Cardiac muscle cell (in vitro differentiated cells and primary cell): ENCODE measurements around the gene NOTCH4. TPM values are rescaled to one million over a fixed set of nuclear protein-coding genes. Genes with fewer than 3 reads are reported as not detected.
A peak's percentile ranks its signal among the peaks of the same experiment; 100 is the strongest.
"Not testable (repeated sequence)": the region's sequence is repeated elsewhere in the genome, so short reads cannot be mapped to it uniquely, and the experiment has no call there.

Experiments used
- DNase-seq, 2 donors: peaks; one replicate each; pipeline versions ENCODE4 v3.0.0 to v3.0.0-alpha.2; 2010 to 2017; ENCODE audit warnings: low read depth in 1 of 2, low spot score in 1 of 2
- H3K27ac ChIP-seq: fragments of 200-600 bp; sonication (generic); 2 replicates; pipeline ENCODE4 v1.5.1; 2016
- H3K27me3 ChIP-seq: fragments of 200-600 bp; sonication (generic); 2 replicates; pipeline ENCODE4 v1.6.0; 2016; ENCODE audit warnings: control low read depth
- H3K36me3 ChIP-seq: fragments of 200-600 bp; sonication (generic); 2 replicates; pipeline ENCODE4 v1.5.1; 2016; ENCODE audit warnings: control low read depth
- H3K4me1 ChIP-seq: fragments of 200-600 bp; sonication (generic); 2 replicates; pipeline ENCODE4 v1.8.1; 2017; ENCODE audit warnings: low read depth, mild to moderate bottlenecking, mixed run types
- H3K4me3 ChIP-seq: fragments of 200-600 bp; sonication (generic); 2 replicates; pipeline ENCODE4 v1.5.1; 2016; ENCODE audit warnings: mild to moderate bottlenecking
- H3K9me3 ChIP-seq: fragments of 200-600 bp; sonication (generic); 2 replicates; pipeline ENCODE4 v1.5.1; 2017; ENCODE audit warnings: low read depth, mild to moderate bottlenecking, control low read depth
- polyA plus RNA-seq: library from polyadenylated mRNA; unstranded; fragments of >200 nt; fragmentation: Nextera tagmentation; extraction: Ambion mirVana; gene quantifications from 2 replicates; pipeline ENCODE4 v1.2.1, GENCODE V29; 2016
- total RNA-seq: library from RNA; depleted of rRNA; stranded (reverse); fragments of >200 nt; gene quantifications from 2 replicates; pipeline ENCODE4 v1.2.3, GENCODE V29; 2016
- TF ChIP-seq, protein P1 (sequence below): IDR thresholded peaks from 2 replicates; pipeline ENCODE4 v1.5.1; 2012; ENCODE audit warnings: low read depth, mild to moderate bottlenecking, low read length

The NOTCH4 gene
- total and polyA plus RNA-seq, 2 experiments from 2014 or later: 3.2 to 5.0 TPM

DNA sequence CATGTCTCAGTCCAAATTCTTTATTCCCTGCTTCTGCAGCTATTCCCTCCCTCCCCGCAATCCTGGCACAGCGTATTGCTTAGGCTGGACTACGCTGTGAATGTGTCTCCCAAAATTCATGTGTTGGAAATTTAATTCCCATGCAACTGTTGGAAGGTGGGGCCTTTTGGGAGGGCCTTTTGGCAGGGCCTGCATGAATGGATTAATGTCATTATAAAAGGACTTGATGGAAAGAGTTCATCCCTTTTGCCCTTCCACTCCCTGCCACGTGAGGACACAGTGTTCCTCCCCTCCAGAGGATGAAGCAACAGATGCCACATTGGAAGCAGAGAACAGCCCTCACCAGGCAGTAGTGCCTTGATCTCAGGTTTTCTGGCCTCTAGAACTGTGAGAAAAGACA is 20.4 kb upstream of the NOTCH4 start:
- Histone ChIP-seq H3K4me1 (no peaks in the 10 kb centered on the region), H3K4me3 (no peak overlapping the region), H3K36me3 (no peaks in the 10 kb centered on the region), H3K27me3 (no peaks in the 10 kb centered on the region), H3K9me3 (no peaks in the 10 kb centered on the region), H3K27ac (no peak overlapping the region)
- peak in 1 of 2 donors; percentile 44 for DNase-seq
- TF ChIP-seq, protein P1, sequence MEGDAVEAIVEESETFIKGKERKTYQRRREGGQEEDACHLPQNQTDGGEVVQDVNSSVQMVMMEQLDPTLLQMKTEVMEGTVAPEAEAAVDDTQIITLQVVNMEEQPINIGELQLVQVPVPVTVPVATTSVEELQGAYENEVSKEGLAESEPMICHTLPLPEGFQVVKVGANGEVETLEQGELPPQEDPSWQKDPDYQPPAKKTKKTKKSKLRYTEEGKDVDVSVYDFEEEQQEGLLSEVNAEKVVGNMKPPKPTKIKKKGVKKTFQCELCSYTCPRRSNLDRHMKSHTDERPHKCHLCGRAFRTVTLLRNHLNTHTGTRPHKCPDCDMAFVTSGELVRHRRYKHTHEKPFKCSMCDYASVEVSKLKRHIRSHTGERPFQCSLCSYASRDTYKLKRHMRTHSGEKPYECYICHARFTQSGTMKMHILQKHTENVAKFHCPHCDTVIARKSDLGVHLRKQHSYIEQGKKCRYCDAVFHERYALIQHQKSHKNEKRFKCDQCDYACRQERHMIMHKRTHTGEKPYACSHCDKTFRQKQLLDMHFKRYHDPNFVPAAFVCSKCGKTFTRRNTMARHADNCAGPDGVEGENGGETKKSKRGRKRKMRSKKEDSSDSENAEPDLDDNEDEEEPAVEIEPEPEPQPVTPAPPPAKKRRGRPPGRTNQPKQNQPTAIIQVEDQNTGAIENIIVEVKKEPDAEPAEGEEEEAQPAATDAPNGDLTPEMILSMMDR: no peak

DNA sequence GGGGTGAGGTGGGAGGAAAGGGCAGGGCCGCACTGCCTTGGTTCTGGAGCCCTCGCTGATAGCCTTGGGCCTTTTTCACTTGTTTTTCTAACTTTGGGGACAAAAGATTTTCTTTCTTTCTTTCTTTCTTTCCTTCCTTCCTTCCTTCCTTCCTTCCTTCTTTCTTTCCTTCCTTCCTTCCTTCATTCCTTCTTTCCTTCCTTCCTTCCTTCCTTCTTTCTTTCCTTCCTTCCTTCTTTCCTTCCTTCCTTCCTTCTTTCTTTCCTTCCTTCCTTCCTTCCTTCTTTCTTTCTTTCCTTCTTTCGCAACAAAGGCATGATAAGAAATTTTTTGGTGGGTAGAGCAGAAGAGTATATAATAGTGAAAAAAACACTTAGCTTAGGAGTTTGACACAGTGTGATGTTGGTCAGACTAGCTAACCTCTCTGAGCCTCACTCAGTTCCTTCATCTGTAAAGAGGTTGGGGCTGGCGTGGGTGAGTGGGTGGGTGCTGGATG is 18.5 kb upstream of the NOTCH4 start:
- H3K4me1 ChIP-seq, H3K4me3 ChIP-seq: not testable (repeated sequence)

DNA sequence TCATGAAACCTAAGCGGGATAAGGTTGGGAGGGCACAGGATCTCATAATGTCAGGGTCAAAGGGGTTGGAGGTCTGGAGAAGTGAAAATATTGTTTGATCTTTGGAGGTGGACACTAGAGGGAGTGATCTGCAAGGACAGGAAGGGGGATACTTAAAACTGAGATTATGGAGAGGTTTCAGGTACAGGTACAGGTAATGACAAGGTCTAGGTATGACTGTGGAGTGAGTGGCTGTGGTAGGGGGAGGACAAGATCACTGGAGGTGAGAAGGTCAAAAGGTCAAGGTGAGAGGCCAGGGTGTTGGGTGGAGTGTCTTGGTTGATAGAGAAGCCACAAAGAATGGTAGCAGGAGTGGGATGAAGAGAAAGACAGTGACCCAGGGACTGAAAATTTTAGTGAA is 16.8 kb upstream of the NOTCH4 start:
- H3K36me3 ChIP-seq: no peaks in the 10 kb centered on the region
- no peaks in the 10 kb centered on the region for H3K9me3 ChIP-seq
- no peak overlapping the region for H3K4me3 ChIP-seq
- no peak for DNase-seq
- no peaks in the 10 kb centered on the region for H3K27me3 ChIP-seq
- H3K27ac ChIP-seq: no peak overlapping the region
- H3K4me1 ChIP-seq: no peaks in the 10 kb centered on the region
- TF ChIP-seq, protein P1: no peak

More for the DNA sequence above, 18.5 kb upstream of the NOTCH4 start:
- not testable (repeated sequence) for H3K27me3 ChIP-seq, H3K27ac ChIP-seq, H3K9me3 ChIP-seq, H3K36me3 ChIP-seq, DNase-seq

DNA sequence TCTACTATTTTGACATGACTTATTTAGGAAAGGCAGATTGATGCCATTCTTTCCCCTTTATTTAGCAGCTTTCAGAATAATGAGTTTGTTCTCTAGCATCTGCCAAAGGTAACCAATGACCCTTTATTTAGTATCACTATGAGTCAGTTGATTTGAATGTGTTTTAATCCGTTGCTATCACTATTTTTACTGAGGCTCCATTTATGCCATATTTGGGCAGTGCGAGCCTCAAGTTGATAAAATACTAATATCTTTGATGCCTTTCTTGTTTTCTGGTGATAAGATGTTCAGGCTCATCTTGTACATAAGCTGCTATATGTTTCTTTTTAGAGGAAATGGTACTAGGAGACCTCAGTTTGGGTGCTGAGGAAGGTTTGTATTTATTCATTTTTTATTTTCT is 15.6 kb upstream of the NOTCH4 start:
- Histone ChIP-seq H3K4me1 (no peaks in the 10 kb centered on the region), H3K27me3 (no peaks in the 10 kb centered on the region), H3K4me3 (no peak overlapping the region), H3K9me3 (no peaks in the 10 kb centered on the region), H3K27ac (no peak overlapping the region), H3K36me3 (no peaks in the 10 kb centered on the region)
- DNase-seq: no peak
- TF ChIP-seq, protein P1: no peak

DNA sequence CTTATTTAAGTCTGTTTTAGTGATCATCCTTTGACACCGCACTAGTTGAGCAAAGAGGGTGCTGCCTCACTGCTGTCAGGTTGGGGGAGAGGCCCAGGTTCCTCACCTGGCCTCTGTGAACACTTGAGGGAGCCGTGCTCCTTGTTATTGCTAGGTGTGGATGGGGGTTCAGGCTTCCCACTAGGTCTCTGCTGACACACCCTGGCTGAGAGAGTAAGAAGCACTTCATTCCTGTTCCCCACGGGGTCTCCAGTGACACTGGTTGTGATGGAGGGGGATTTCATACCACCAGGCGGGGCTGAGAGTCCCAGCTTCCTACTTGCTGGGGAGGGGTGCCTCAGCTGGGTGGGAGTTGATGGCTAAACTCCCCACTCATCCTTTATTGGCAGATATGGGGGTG is 11.1 kb upstream of the NOTCH4 start:
- TF ChIP-seq, protein P1: no peak
- H3K27ac ChIP-seq: no peak overlapping the region
- H3K36me3 ChIP-seq: no peaks in the 10 kb centered on the region
- H3K4me1 ChIP-seq: no peaks in the 10 kb centered on the region
- no peaks in the 10 kb centered on the region for H3K27me3 ChIP-seq
- peak in 1 of 2 donors; percentile 3 for DNase-seq
- no peak overlapping the region for H3K4me3 ChIP-seq
- no peaks in the 10 kb centered on the region for H3K9me3 ChIP-seq

DNA sequence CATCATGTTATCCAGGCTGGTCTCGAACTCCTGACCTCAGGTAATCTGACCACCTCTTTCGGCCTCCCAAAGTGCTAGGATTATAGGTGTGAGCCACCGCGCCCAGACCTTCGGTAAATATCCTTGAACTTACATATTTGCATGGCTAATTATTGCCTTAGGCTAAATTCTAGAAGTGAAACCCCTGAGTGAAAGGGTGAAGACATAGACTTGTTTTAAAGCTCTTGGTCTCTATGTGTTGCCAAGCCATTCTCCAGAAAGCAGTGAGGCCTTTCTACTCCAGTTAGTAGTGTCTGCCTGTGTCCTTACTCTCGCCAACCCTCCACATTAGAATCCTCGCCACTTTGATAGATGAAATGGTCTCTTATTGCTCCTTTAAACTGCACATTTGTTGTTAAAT is 2.6 kb upstream of the NOTCH4 start:
- H3K36me3 ChIP-seq: no peaks in the 10 kb centered on the region
- DNase-seq: no peak
- no peak overlapping the region for H3K27ac ChIP-seq
- H3K4me3 ChIP-seq: no peak overlapping the region
- H3K4me1 ChIP-seq: no peaks in the 10 kb centered on the region
- no peaks in the 10 kb centered on the region for H3K9me3 ChIP-seq
- TF ChIP-seq, protein P1: no peak
- H3K27me3 ChIP-seq: no peaks in the 10 kb centered on the region
